ENCODE results near the gene APIP.
"Not testable (repeated sequence)": the region's sequence is repeated elsewhere in the genome, so short reads cannot be mapped to it uniquely, and the experiment has no call there.

APIP gene

GRCh38 chr11:34905666-34906065 lies 10.5 kb downstream of the APIP start:
- Histone ChIP-seq H3K4me3 (no peak overlapping the region), H3K9me3 (ENCODE audit: low read depth, low read length) (no peaks in the 10 kb centered on the region), H3K36me3 (ENCODE audit: insufficient read depth, low read length) (no peaks in the 10 kb centered on the region), H3K9ac (ENCODE audit: insufficient read length) (no peak overlapping the region), H3K27ac (no peak overlapping the region)
- TF ChIP-seq FOXP2 (optimal IDR thresholded peaks at IDR 0.05; ENCODE audit: control extremely low read depth, extremely low read length, insufficient read depth) = no peak
- no peak for TF ChIP-seq POLR2AphosphoS5 (IDR thresholded peaks at IDR 0.05; ENCODE audit: borderline replicate concordance, low read depth, low read length)
- DNase-seq (ENCODE audit: low read depth, low spot score) = no peak

- DNase-seq (ENCODE audit: low read depth, low spot score) = no peak
- peaks cover 11% of the 10 kb centered on the region; the same call in 1 of the 2 replicates for H3K9me3 ChIP-seq (ENCODE audit: low read depth, low read length)
- H3K27ac ChIP-seq = no peak overlapping the region
- no peak overlapping the region for H3K4me3 ChIP-seq
- no peak overlapping the region for H3K9ac ChIP-seq (ENCODE audit: insufficient read length)
- no peaks in the 10 kb centered on the region for H3K36me3 ChIP-seq (ENCODE audit: insufficient read depth, low read length)
- TF ChIP-seq POLR2AphosphoS5 (IDR thresholded peaks at IDR 0.05; ENCODE audit: borderline replicate concordance, low read depth, low read length) (no peak), FOXP2 (optimal IDR thresholded peaks at IDR 0.05; ENCODE audit: control extremely low read depth, extremely low read length, insufficient read depth) (no peak), EZH2 (IDR thresholded peaks at IDR 0.05) (no peak)
Measured at GRCh38 chr11:34904421-34904955, 11.7 kb downstream of the APIP start.

- H3K36me3 ChIP-seq (ENCODE audit: insufficient read depth, low read length) = no peaks in the 10 kb centered on the region
- TF ChIP-seq POLR2AphosphoS5 (IDR thresholded peaks at IDR 0.05; ENCODE audit: borderline replicate concordance, low read depth, low read length) = no peak
- no peak for TF ChIP-seq FOXP2 (optimal IDR thresholded peaks at IDR 0.05; ENCODE audit: control extremely low read depth, extremely low read length, insufficient read depth)
- no peak for TF ChIP-seq EZH2 (IDR thresholded peaks at IDR 0.05)
- H3K27ac ChIP-seq = no peak overlapping the region
- no peak for DNase-seq (ENCODE audit: low read depth, low spot score)
- no peak overlapping the region for H3K9ac ChIP-seq (ENCODE audit: insufficient read length)
- H3K9me3 ChIP-seq (ENCODE audit: low read depth, low read length) = peaks cover 21% of the 10 kb centered on the region; the same call in 1 of the 2 replicates
- H3K4me3 ChIP-seq = no peak overlapping the region
Measured at GRCh38 chr11:34899633-34900016, 16.6 kb downstream of the APIP start.

DNA sequence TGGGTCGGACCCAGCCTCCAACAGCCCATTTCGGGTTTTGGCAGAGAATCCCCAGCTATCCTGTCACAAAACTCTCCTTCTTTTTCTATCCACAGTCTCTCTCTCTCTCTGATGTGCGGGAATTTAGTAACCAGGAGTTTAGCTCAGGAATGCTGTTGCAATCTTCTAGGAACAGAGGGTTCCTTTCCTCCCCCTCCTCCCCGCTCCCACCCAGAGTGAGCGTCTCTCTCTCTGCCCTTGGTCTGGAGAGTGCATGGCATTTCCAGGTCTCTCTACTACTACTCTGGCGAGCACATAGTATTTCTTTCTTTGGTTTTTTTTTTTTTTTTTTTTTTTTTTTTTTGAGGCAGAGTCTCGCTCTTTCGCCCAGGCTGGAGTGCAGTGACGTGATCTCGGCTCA lies 17.7 kb downstream of the APIP start:
- H3K9me3 ChIP-seq (ENCODE audit: low read depth, low read length) = peaks cover 21% of the 10 kb centered on the region; the same call in 1 of the 2 replicates
- DNase-seq (ENCODE audit: low read depth, low spot score) = no peak
- no peak overlapping the region for H3K27ac ChIP-seq
- H3K4me3 ChIP-seq = no peak overlapping the region
- H3K9ac ChIP-seq (ENCODE audit: insufficient read length) = no peak overlapping the region
- no peaks in the 10 kb centered on the region for H3K36me3 ChIP-seq (ENCODE audit: insufficient read depth, low read length)
- TF ChIP-seq FOXP2 (optimal IDR thresholded peaks at IDR 0.05; ENCODE audit: control extremely low read depth, extremely low read length, insufficient read depth) (no peak), POLR2AphosphoS5 (IDR thresholded peaks at IDR 0.05; ENCODE audit: borderline replicate concordance, low read depth, low read length) (no peak), EZH2 (IDR thresholded peaks at IDR 0.05) (no peak)

DNA sequence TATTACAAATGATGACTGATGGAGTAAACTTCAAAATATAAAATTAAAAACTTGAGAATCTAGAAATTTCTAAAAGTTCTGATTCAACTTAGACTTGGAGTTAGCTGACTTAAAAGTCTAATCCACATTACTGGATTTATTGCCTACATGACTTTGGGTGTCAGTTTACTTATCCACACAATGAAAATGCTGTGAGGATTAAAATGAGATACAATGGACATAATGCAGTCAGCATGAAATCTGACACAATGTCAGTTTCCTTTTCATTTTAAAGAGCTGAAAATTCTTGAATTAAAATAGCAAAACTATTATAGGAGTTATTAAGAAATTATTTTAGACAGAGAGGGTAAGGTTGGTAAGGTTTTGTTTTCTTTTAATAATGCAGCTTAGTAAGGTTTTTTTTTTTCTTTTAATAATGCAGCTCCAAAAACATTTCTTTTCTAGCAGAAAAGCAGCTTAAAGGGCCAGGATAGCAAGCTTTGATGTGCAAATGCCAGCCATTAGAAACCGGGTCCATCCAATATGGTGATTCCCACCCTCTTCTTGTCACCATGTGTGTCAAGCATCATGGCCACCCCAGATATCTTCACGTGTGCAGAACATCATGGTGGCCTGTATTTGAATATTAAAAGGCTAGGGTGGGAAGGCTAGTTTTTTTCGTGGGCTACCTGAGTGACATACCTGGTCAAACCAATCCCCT lies 18.9 kb downstream of the APIP start:
- no peak overlapping the region for H3K27ac ChIP-seq
- H3K9ac ChIP-seq (ENCODE audit: insufficient read length) = no peak overlapping the region
- peaks cover 21% of the 10 kb centered on the region; the same call in 1 of the 2 replicates for H3K9me3 ChIP-seq (ENCODE audit: low read depth, low read length)
- no peaks in the 10 kb centered on the region for H3K36me3 ChIP-seq (ENCODE audit: insufficient read depth, low read length)
- H3K4me3 ChIP-seq = no peak overlapping the region
- DNase-seq (ENCODE audit: low read depth, low spot score) = no peak
- TF ChIP-seq EZH2 (IDR thresholded peaks at IDR 0.05) = no peak
- TF ChIP-seq POLR2AphosphoS5 (IDR thresholded peaks at IDR 0.05; ENCODE audit: borderline replicate concordance, low read depth, low read length) = no peak
- TF ChIP-seq FOXP2 (optimal IDR thresholded peaks at IDR 0.05; ENCODE audit: control extremely low read depth, extremely low read length, insufficient read depth) = no peak

DNA sequence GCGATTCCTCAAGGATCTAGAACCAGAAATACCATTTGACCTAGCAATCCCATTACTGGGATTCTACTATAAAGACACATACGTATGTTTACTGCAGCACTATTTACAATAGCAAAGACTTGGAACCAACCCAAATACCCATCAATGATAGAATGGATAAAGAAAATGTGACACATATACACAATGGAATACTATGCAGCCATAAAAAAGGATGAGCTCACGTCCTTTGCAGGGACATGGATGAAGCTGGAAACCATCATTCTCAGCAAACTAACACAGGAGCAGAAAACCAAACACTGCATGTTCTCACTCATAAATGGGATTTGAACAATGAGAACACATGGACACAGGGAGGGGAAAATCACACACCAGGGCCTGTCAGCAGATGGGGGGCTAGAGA lies 20.0 kb downstream of the APIP start:
- peaks cover 21% of the 10 kb centered on the region; the same call in 1 of the 2 replicates for H3K9me3 ChIP-seq (ENCODE audit: low read depth, low read length)
- not testable (repeated sequence) for H3K36me3 ChIP-seq (ENCODE audit: insufficient read depth, low read length); H3K4me3 ChIP-seq; H3K27ac ChIP-seq; H3K9ac ChIP-seq (ENCODE audit: insufficient read length); DNase-seq (ENCODE audit: low read depth, low spot score)

DNA sequence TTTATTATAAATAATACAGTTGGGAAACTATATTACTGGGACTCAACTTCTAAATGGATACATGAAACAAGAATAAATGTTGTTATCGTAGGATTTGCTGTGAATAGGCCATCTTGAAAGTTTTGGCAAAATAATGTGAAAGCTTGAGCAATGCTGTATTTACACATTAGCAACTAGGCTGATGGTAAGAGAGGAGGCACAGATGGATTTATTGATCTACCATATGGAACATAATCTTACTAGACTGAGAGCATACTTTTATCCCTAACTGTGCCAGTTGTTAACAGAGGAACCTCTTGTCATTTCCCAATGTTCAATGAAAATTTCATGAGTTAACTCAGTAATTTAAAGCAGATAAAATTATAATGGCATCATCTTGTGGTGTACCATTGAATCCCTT lies 22.8 kb downstream of the APIP start:
- Histone ChIP-seq H3K9me3 (ENCODE audit: low read depth, low read length) (peaks cover 7% of the 10 kb centered on the region; the same call in 1 of the 2 replicates), H3K4me3 (no peak overlapping the region), H3K27ac (no peak overlapping the region), H3K36me3 (ENCODE audit: insufficient read depth, low read length) (no peaks in the 10 kb centered on the region), H3K9ac (ENCODE audit: insufficient read length) (no peak overlapping the region)
- TF ChIP-seq POLR2AphosphoS5 (IDR thresholded peaks at IDR 0.05; ENCODE audit: borderline replicate concordance, low read depth, low read length) = no peak
- TF ChIP-seq FOXP2 (optimal IDR thresholded peaks at IDR 0.05; ENCODE audit: control extremely low read depth, extremely low read length, insufficient read depth) = no peak
- no peak for TF ChIP-seq EZH2 (IDR thresholded peaks at IDR 0.05)
- DNase-seq (ENCODE audit: low read depth, low spot score) = no peak

DNA sequence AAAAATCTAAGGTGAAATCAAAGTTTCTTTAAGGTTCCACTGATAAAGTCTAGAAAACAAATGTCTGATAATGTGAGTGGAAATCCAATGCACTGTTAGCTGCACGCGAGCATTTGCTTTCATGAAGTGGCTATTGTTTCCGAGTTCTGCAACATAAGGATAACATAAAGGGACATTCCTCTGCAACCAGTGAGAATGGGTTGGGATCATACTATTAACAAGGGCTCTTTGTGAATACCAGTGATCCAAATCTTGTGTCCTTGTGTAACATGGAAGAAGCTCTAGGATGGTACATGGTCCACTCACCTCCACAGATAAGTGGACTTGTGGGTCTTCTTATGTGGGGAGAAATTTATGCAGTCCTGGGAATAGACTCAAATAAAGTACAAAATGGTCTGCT lies 24.6 kb downstream of the APIP start:
- Histone ChIP-seq H3K27ac (no peak overlapping the region), H3K9me3 (ENCODE audit: low read depth, low read length) (no peaks in the 10 kb centered on the region; the same call in 1 of the 2 replicates), H3K36me3 (ENCODE audit: insufficient read depth, low read length) (no peaks in the 10 kb centered on the region), H3K9ac (ENCODE audit: insufficient read length) (no peak overlapping the region), H3K4me3 (no peak overlapping the region)
- TF ChIP-seq FOXP2 (optimal IDR thresholded peaks at IDR 0.05; ENCODE audit: control extremely low read depth, extremely low read length, insufficient read depth) = no peak
- TF ChIP-seq EZH2 (IDR thresholded peaks at IDR 0.05) = no peak
- TF ChIP-seq POLR2AphosphoS5 (IDR thresholded peaks at IDR 0.05; ENCODE audit: borderline replicate concordance, low read depth, low read length) = no peak
- DNase-seq (ENCODE audit: low read depth, low spot score) = no peak

- no peak overlapping the region for H3K9ac ChIP-seq (ENCODE audit: insufficient read length)
- no peak overlapping the region for H3K27ac ChIP-seq
- H3K9me3 ChIP-seq (ENCODE audit: low read depth, low read length) = no peaks in the 10 kb centered on the region
- no peak for DNase-seq (ENCODE audit: low read depth, low spot score)
- no peaks in the 10 kb centered on the region for H3K36me3 ChIP-seq (ENCODE audit: insufficient read depth, low read length)
- TF ChIP-seq EZH2 (IDR thresholded peaks at IDR 0.05) (no peak), POLR2AphosphoS5 (IDR thresholded peaks at IDR 0.05; ENCODE audit: borderline replicate concordance, low read depth, low read length) (no peak), FOXP2 (optimal IDR thresholded peaks at IDR 0.05; ENCODE audit: control extremely low read depth, extremely low read length, insufficient read depth) (no peak)
- H3K4me3 ChIP-seq = no peak overlapping the region
Measured at GRCh38 chr11:34890812-34891211, 25.4 kb downstream of the APIP start.
